ENCODE results near the gene SLF1.

SLF1 gene

DNA sequence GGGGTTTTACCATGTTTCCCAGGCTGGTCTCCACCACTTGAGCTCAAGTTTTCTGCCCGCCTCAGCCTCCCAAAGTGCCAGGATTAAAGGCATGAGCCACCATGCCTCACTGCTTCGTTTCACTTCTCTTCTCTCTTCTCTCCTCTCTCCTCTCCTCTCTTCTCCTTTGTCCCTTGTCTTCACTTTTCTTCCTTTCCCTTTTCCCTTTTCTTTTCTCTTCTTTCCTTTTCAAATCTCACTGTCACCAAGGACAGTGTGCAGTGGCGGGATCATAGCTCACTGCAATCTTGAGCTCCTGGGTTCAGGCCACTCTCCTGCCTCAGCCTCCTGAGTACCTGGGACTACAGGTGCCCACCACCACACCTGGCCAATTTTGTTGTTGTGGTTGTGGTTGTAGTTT, 49.5 kb downstream of the SLF1 start:
- no peak for DNase-seq

DNA sequence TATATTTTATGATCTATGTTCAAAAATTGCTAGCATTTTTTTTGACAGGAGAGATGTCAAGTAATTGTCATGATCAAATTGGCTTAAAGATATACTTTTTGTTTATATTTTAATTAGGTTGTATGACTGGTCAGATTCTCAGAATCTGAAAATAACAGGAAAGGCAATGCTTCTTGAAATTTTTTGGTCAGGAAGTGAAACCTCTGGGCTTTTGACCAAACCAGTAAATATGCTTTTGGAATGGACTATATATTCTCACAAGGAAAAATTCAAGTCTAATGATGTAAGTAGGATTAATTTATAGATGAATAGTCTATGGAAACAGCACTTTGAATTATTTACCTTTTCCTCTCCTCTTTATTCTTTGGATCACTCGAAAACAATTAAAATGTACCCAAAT, 52.3 kb downstream of the SLF1 start:
- DNase-seq = no peak

DNA sequence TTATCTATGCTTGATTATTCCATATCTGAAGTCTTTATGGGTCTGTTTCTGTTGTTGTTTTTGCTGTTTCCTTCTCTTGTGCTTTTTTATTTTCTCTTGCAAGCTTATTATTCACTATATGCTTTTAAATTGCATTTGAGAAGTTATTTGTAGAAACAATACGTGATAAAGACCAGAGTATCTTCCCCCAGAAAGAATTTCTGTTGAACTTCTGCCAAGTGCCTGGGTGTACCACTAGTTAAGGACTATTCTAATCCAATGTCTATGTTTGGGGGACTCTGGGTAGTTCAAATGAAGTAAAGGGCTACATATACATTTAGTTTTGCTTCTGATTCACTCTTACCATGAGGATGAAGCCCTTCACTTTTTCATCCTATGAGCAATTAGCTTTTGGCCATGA, 54.3 kb downstream of the SLF1 start:
- DNase-seq = no peak

DNA sequence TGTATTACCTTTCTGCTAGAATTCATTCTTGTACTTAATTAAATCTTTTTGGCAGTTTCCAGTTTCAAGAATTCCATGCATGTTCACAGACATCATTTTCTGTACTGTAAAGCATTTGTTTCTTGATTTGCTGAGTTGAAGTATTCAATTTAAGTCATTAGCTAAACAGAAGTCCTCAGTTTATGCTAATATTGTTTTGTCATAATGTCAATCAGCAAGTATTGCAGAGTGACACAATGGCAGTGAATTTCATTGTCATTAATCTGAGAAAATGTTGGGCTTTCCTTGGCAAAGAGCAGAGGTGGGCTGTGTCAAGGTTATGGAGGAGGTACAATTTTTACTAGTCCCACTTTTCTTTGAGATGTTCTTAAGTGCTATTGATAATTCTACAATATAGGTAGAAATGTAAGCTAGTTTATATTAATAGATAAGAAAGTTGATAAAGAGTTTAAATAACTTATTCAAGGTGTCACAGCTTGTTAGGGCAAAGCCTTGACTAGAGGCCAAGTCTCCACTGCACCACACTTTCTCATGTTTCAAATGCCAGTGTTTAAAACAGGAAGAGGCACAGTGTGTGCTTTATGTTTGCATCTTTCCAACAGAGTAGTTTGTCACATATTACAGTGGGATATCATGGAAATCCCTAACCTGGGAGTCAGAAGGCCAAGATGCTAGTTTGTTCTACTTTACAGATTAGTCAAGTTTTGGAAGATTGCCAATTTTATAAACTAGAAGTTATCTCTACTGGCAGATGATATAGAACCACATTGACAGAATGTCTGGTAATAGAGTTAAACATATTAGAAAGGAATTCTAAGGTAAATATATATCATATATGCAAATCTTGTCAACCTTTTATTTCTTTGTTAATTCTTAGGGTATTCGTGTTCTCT, 56.3 kb downstream of the SLF1 start:
- no peak for DNase-seq

DNA sequence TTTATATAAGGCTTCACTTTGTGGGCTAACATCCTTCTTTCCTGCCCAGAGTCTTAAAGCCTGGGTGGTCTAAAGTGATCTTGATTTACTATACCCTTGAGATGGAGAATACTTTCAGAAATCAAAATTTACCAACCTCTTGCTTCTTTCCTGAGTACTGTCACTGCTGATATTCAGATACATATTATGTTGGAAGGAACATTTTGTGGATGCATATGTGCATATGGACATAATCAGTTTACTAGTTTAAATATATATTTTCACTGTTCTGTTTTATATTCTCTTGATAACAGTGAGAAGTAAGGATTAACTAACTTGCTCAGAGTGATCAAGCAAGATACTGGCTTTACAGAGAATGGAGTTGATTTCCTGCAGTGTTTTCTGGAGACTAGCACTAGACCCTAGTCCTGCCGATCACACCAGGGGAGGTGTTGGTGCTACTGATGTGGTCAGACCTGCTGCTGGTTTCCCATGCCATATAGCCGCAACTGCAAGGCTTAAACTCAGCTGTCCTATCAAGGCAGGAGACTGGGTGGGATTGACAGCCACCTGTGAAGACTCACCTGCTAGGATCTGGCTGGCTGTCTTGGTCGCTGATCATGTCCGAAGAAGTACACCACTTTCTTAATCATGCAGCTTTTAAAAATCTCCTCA, 57.6 kb downstream of the SLF1 start:
- DNase-seq = no peak

DNA sequence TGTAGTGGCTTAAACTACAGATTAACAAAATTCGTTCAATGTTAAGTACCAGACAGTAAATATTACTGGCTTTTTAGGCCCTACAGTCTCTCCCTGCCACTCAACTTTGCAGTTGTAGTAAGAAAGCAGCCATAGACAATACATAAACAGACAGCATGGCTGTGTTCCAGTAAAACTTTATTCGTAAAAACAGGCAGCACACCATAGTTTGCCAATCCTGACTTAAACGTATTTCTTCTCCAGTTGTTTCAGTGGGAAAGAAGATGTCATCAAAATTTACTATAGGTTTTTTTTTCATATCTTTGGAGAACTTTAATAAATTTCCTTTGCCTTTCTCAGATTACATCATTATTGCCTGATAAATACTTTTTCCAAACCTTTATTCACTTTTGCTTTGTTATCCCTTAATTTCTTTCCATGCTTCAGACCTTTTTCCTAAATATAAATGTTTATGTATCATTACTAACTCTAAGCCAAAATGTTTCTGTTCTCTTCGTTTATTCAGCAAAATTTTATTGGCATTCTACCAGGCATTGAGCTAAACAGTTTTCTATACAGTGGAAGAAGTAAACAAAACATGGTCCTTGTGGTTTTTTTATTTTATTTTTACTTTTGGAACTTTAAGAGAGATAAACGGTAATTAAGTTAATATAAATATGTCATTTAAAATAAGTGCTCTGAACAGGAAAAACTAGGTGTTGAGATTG, 64.5 kb downstream of the SLF1 start:
- DNase-seq = no peak

DNA sequence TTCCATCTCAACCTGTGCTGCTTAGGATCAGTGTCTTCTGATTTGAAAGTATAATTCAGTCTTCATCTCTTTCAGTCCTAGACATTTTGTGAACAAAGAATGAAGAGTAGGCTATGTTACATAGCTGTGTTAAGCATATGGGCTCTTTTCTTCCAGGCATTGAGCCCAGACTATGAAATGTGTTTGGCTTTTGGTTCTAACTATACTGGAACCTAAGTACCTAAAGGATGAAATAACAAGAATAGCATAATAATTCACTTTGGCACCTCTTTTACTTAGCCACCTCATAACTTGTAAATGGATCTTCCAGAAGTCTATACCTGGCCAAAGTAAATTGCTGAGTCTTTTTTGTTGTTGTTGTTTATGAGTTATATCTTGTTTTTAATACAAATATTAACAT, 71.4 kb downstream of the SLF1 start:
- no peak for DNase-seq

DNA sequence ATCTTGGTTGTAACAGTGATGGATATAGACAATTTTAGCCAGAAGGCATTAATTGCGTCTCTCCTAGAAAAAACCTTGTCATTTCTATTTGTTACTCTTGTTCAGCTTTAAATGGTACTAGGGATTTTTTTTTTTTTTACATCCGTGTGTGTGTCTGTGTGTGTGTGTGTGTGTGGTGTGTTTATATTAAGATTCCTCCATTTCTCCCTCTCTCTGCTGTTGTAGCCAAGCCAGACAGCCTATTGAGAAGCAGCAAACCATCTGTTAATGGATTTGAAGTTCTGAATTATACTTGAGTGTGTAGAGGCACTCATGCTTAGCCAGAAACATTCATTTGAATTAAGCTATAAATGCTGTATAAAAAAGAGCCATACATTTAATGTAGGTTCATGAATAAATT, 72.3 kb downstream of the SLF1 start:
- no peak for DNase-seq

DNA sequence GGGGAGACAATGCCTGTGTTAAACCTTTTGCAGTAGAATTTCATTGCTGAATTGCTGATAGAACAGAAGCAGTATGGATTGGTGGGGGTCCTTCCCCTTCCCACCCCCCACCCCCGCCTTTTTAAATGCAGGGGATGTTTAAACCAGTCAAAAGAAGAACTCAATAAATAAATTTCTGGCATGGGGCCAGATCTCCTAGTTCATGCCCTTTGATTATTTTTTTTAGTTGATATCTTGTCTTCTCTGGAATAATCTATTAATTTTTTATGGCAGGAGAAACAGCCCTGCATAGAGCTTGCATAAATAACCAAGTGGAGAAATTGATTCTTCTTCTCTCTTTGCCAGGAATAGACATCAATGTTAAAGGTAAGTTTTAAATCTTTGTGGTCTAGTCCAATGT, 72.8 kb downstream of the SLF1 start:
- no peak for DNase-seq

DNA sequence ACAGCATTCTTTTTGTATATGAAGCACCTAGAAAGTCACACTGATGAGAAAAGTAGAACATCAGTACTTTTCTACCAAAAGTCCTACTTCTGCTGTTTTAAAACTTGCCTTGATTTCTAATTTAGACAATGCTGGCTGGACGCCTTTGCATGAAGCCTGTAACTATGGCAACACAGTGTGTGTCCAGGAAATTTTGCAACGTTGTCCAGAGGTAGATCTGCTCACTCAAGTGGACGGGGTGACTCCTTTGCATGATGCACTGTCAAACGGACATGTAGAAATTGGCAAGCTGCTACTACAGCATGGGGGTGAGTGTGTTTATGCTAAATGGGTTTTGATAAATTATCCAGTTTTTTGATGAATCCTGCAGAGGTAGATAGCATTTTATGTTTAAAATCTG, 73.5 kb downstream of the SLF1 start:
- no peak for DNase-seq

DNA sequence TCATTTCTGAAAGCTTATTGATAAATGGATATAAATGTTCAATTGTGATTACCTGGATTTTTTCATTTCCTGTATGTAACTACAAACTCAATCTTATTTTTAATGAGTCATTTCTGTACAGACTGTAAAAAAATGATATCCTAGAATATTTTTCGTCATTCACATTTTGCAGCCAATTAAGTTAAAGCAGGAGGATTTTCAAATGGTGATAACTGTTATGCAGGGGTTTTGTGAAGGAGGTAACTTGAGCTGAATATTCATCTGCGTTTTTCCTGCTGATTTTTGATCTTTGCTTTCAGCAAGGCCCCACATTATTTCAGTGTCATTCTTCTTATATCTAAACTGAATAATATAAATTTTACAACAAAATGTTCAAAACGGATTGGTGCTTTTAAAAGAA, 74.1 kb downstream of the SLF1 start:
- DNase-seq = no peak

DNA sequence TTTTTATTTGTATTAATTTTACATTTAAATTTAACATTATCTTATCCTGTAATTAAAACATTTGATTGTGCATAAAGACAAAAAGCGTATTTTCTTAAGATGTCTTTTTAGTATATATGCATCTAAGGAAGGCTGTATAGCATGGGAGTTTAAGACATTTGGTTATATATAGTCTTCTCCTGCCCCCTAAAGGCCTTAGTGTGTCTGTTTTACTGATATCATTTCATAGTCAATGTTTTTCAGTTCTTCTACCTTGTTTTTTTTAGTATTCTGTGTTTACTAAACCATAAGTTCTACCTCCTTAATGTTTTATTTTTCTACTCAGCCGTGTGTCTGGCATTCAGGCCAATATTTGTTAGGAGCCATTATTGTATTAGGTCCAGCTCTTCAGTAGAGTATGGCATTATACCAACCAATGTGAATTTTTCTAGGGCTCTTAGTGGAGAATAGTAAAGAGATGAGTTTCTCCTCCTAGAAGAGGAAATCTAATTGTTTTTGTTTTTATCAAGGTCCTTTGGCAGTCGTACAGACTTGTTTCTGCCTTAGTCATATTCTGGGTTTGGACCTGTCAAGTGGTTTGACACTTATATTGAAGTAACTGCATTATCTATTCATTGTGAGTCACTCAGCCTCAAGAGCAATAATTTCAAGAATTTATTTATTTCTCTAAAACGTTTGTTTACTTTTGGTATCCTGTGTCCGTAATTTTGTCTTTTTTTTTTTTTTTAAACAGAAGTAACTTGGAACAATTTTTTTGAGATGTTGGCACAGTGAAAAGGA, 74.8 kb downstream of the SLF1 start:
- no peak for DNase-seq

DNA sequence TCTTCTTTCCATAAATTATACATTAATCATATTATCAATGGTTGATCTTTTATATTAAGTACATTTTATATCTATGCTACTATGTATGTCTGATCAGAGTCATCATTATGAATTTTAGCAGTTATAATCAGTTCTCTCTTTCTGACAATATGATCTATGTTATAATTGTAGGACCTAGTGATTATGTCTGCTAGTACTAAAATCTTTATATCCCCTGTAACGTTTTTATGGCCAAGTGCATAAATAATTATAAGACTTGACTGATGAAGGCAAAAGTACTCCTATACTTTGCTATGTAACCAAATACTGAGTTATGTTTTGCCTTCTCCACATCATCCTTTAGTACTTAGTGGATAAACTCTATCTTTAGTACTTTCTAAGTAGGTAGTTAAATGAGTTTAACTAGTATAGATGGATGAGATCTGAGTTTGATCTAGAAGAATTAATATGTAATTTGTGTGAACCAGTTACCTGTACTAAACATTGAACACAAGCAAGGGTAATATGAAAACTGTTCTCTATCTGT, 75.4 kb downstream of the SLF1 start:
- no peak for DNase-seq

DNA sequence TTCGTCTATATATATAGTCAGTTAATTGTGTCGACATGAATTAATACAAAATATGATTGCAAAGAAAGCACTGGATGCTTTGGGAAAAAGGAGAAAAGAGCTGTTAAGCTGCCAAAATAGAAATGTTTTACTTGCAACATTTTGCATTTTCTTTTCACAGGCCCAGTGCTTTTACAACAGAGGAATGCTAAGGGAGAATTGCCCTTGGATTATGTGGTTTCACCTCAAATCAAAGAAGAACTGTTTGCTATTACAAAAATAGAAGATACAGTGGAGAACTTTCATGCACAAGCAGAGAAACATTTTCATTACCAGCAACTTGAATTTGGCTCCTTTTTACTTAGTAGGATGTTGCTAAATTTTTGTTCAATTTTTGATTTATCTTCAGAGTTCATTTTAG, 76.2 kb downstream of the SLF1 start:
- DNase-seq = no peak

DNA sequence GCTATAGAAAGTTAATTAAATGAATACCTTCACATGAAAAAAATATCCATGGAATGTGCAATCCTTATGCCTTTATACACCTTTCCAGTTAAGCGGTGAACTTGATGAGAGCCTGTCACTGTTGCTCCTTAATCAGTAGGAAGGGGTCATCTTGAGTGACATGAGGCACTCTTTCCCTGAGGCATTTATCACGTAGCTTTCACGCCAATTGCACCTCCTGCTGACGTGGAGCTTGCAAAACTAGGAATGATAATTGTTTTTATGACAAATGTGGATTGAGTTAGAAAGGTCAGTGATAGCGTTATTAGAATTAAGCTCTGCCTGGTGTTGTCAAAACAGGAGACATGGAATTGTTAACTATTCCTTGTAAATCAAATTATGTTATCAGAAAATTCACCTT, 79.7 kb downstream of the SLF1 start:
- no peak for DNase-seq

DNA sequence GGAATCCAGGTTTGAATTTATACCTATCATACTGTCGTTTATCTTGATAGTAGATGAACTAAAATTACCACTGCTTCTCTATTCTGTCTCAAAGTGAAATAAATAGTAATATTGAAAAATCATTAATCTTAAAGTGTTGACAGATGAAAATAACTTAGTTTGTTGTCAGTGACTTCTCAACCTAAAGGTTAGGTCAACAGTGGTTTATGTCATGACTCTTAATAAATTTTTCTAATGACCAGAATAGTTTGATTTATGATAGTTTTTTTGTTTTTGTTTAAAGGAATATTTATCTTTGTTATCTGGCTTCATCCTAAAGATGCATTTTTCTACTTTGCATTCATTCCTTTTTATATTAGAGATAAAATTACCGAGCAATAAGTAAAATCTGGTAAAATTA, 81.1 kb downstream of the SLF1 start:
- no peak for DNase-seq

DNA sequence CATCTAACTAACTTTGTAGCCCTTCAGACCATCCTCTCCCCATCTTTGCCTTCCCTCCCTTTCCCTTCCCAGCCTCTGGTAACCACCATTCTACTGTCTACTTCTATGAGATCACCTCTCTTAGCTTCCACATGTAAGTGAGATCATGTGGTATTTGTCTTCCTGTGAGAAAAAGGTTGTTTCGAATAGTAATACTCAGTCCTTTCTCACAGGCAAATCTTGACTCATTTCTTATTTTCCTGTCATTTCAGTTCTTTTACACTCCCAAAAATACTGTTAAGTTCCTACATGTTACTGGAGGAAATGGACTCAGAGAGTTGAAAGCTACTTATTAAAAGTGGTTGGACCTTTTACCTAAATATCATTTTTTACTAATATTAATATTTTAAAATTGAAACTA, 82.1 kb downstream of the SLF1 start:
- no peak for DNase-seq

DNA sequence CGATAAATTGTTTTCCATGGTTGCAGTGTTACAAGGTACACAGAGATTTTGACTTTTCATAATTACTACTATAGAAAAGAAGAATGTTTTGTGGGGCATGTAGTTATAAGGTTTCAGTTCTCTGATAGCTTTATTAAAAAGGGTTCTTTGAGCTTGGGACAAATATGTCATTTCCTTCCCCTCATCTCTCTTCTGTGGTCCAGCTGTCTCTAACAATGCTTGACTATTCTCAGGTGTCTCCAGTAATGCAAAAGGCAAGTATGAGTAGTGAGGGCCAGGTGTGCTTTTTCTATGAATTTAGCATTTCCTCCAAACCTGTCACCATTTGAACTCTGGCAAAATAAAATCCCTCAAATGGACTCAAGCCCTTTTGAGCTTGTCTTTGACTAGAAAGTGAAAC, 84.3 kb downstream of the SLF1 start:
- DNase-seq = no peak

DNA sequence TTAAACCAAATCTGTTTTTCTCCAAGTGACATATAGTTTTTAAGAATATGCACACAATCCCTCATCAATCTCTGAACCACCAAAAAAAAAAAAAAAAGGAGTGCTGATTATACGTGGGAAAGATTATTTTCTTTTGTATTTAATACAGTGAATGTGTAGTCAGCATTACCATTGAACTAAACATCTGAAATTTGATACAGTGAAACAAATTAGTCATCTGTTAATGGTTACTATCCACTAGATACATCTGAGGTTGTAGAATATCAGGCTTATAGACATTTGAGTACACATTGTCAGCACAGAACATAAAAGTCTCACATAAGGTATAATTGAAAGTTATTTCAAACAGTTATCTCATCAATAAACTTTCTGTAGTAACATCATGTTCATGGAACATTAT, 87.0 kb downstream of the SLF1 start:
- DNase-seq = no peak

DNA sequence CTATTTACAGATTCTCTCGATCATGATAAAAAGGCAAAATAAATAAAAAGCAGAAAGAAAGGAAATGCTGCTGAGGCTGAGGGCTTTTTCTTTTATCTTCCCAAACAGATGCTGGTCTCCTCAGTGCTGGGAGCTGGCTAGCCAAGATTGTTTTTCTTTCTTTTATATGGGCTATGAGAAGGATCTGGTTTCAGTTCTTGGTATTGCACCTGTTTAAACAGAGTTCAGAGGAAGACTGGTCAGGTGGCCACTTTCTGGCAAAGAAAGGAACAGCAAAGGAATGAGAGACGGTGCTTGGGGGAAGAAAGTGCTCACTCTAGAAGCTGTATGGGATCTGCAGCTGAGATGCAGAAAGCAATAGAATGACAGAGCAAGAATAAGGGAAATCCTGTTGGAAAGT, 88.9 kb downstream of the SLF1 start:
- DNase-seq = no peak

DNA sequence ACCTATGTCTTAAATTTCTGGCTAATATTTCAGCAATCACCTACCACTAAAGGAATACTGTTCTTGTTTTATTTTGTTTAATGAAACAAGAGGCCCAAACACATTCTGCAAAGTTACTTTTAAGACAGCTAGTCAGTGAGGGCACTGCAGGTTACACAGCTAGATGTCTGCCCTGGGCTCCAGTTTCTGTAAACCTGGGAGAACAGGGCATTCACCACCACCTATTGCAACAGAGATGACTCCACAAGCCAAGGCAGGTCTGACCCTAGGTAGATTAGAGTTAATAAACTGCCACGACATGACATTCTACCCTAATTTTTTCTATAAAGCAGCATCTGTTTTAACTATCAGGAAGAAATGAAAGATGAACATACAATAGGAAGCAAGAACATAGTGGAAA, 90.8 kb downstream of the SLF1 start:
- no peak for DNase-seq

DNA sequence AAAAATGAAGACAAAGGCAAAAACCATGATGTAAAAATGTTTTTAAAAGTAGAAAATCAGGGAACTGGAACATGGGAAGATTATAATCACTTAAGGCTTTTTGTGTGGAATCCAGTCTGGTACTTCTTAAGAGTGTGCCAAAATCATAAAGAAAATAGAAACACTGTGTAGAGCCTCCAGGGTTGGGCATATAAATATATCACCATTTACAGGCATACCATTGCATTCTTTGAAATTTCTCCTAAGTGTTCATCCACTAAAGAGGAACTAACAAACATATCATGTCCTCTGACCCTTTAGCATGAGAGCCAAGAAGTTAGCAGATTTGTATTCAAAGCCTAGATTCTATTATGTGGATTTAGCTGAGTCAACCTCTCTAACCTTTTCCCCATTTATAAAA, 93.3 kb downstream of the SLF1 start:
- DNase-seq = no peak

DNA sequence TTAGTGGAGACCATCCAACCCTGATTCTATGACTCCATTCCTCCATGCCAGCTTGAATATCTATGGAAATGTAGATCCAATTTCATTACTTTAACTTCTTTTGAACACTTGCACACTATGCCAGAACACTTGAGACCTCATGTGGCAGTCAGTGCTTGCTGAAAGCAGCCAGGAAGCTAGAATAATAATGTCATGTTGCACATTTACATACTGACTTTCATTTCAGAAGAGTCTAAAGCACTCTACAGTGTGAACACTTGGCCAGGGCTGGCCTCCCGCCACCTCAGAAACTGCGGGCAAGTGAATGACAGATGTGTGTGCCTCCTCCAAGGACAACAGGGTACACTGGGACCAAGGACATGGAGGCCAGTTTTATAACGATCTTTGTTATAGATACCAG, 97.3 kb downstream of the SLF1 start:
- no peak for DNase-seq
